Stimulated activated CD8-positive, alpha-beta memory T cell treated with anti-CD3 and anti-CD28 coated beads, Interleukin-12 subunit alpha, Interleukin-12 subunit beta, amount 100 ng/mL, for 1 hour (primary cell): Measurements from ENCODE around the gene COL8A1.
"Not testable (repeated sequence)": the region's sequence is repeated elsewhere in the genome, so short reads cannot be mapped to it uniquely, and the experiment has no call there.

Experiments used
- DNase-seq: peaks from one replicate; pipeline ENCODE4 v3.0.0-alpha.2; 2020; ENCODE audit warnings: low read depth

COL8A1 gene

GRCh38 chr3:99638167-99638948 lies at the start of gene COL8A1:
TSS of gene COL8A1 (plus strand) at chr3:99638594. CDS start at chr3:99790683, 152,089 bp downstream.
- no peak for DNase-seq

GRCh38 chr3:99589168-99589567 lies 49.2 kb upstream of the COL8A1 start:
- DNase-seq, result not testable (repeated sequence)

- no peak for DNase-seq
These were observed 38.5 kb upstream of the COL8A1 start for GRCh38 chr3:99599894-99600293.

- DNase-seq, result no peak
These were observed 36.9 kb upstream of the COL8A1 start for GRCh38 chr3:99601515-99601914.

- no peak for DNase-seq
These were observed 36.2 kb upstream of the COL8A1 start for GRCh38 chr3:99602183-99602582.

GRCh38 chr3:99607151-99607550 lies 31.2 kb upstream of the COL8A1 start:
- DNase-seq, result no peak

- DNase-seq, result no peak
These were observed 23.6 kb upstream of the COL8A1 start for GRCh38 chr3:99614768-99615167.

- no peak for DNase-seq
These were observed 18.2 kb upstream of the COL8A1 start for GRCh38 chr3:99620077-99620767.

- DNase-seq, result no peak
These were observed 17.4 kb upstream of the COL8A1 start for GRCh38 chr3:99620976-99621375.

GRCh38 chr3:99624496-99625236 lies 13.7 kb upstream of the COL8A1 start:
- DNase-seq, result no peak

GRCh38 chr3:99625237-99625622 lies 13.2 kb upstream of the COL8A1 start:
- DNase-seq, result no peak

- no peak for DNase-seq
These were observed 12.6 kb upstream of the COL8A1 start for GRCh38 chr3:99625643-99626416.

- DNase-seq, result no peak
These were observed 12.0 kb upstream of the COL8A1 start for GRCh38 chr3:99626417-99626788.

GRCh38 chr3:99627062-99627826 lies 11.2 kb upstream of the COL8A1 start:
- no peak for DNase-seq

GRCh38 chr3:99630815-99631214 lies 7.6 kb upstream of the COL8A1 start:
- DNase-seq, result no peak

GRCh38 chr3:99633887-99634558 lies 4.4 kb upstream of the COL8A1 start:
- no peak for DNase-seq

- no peak for DNase-seq
These were observed 3.5 kb upstream of the COL8A1 start for GRCh38 chr3:99634881-99635280.

- no peak for DNase-seq
These were observed 3.0 kb upstream of the COL8A1 start for GRCh38 chr3:99635348-99635747.

- no peak for DNase-seq
These were observed 1.4 kb upstream of the COL8A1 start for GRCh38 chr3:99637016-99637367.

- DNase-seq, result no peak
These were observed 854 bp upstream of the COL8A1 start for GRCh38 chr3:99637368-99638111.
